BLaER1 treated with 17β-estradiol and CSF1 and Interleukin-3, amounts not matched to agents 10 nM and 100 nM (cell line): ENCODE measurements around the gene TGM1.
A peak's percentile ranks its signal among the peaks of the same experiment; 100 is the strongest.

Experiments
- H3K27ac ChIP-seq, 11 experiments: shearing (Covaris generic); formaldehyde crosslinking; 2 replicates each; pipeline ENCODE4 v1.8.1; 2022
- H3K27me3 ChIP-seq, 11 experiments: shearing (Covaris generic); formaldehyde crosslinking; 2 replicates each; pipeline ENCODE4 v1.8.1; 2022
- H3K36me3 ChIP-seq, 11 experiments: shearing (Covaris generic); formaldehyde crosslinking; 2 replicates each; pipeline ENCODE4 v1.8.1; 2022
- H3K4me1 ChIP-seq, 10 experiments: shearing (Covaris generic); formaldehyde crosslinking; 2 replicates each; pipeline ENCODE4 v1.8.1; 2022
- H3K4me2 ChIP-seq, 11 experiments: shearing (Covaris generic); formaldehyde crosslinking; 2 replicates each; pipeline ENCODE4 v1.8.1; 2022
- H3K4me3 ChIP-seq, 10 experiments: shearing (Covaris generic); formaldehyde crosslinking; 2 replicates each; pipeline ENCODE4 v1.8.1; 2022
- H3K9ac ChIP-seq, 11 experiments: shearing (Covaris generic); formaldehyde crosslinking; 2 replicates each; pipeline ENCODE4 v1.8.1; 2022
- H3K9me3 ChIP-seq, 11 experiments: shearing (Covaris generic); formaldehyde crosslinking; replicated peaks in 1 of 11; 2 replicates each; pipeline ENCODE4 v1.8.1; 2022
- H4K20me1 ChIP-seq, 11 experiments: shearing (Covaris generic); formaldehyde crosslinking; 2 replicates each; pipeline ENCODE4 v1.8.1; 2022
- Cebpa-rat ChIP-seq, 11 experiments: shearing (Covaris generic); IDR thresholded peaks; 2 replicates each; pipeline ENCODE4 v1.8.1; 2022

Gene TGM1

GRCh38 chr14:24261969-24262327 is 1.0 kb downstream of the TGM1 start:
- Histone ChIP-seq H3K9me3 (no peaks in the 10 kb centered on the region), H3K4me3 (no peak overlapping the region), H3K9ac (0 out of 22 replicates have a peak overlapping the region, but pooled peaks of 1 of the 11 experiments have one; percentile 4), H3K27ac (no peak overlapping the region), H3K4me1 (peaks cover 0 to 8% (median 5%) of the 10 kb centered on the region in 10 experiments; a peak in 12 of 20 replicates), H3K36me3 (peaks cover 6 to 80% (median 19%) of the 10 kb centered on the region in 11 experiments; a peak in 16 of 22 replicates), H4K20me1 (peaks cover 0 to 13% (median 0%) of the 10 kb centered on the region in 11 experiments; a peak in 2 of 22 replicates), H3K27me3 (no peaks in the 10 kb centered on the region), H3K4me2 (no peak overlapping the region)
- no peak for TF ChIP-seq Cebpa-rat (IDR thresholded peaks at IDR 0.05)

- Histone ChIP-seq H3K27me3 (no peaks in the 10 kb centered on the region), H3K9ac (0 out of 22 replicates have a peak overlapping the region, but pooled peaks of 1 of the 11 experiments have one; percentile 4), H3K36me3 (peaks cover under 1 to 80% (median 14%) of the 10 kb centered on the region in 11 experiments; a peak in 15 of 22 replicates), H3K9me3 (no peaks in the 10 kb centered on the region), H3K4me1 (peaks cover 0 to 3% (median 0%) of the 10 kb centered on the region in 10 experiments; a peak in 4 of 20 replicates), H3K27ac (no peak overlapping the region), H4K20me1 (peaks cover 0 to 13% (median 0%) of the 10 kb centered on the region in 11 experiments; a peak in 1 of 22 replicates), H3K4me3 (no peak overlapping the region), H3K4me2 (no peak overlapping the region)
- no peak for TF ChIP-seq Cebpa-rat (IDR thresholded peaks at IDR 0.05)
Observed at GRCh38 chr14:24261256-24261968, 1.6 kb downstream of the TGM1 start.

- no peaks in the 10 kb centered on the region for H3K27me3 ChIP-seq
- H3K27ac ChIP-seq = no peak overlapping the region
Observed at GRCh38 chr14:24260780-24261157, 2.2 kb downstream of the TGM1 start.

GRCh38 chr14:24260026-24260779 is 2.8 kb downstream of the TGM1 start:
- no peak overlapping the region for H3K27ac ChIP-seq
- peaks cover 0 to 80% (median 6%) of the 10 kb centered on the region in 11 experiments; a peak in 12 of 22 replicates for H3K36me3 ChIP-seq
- TF ChIP-seq Cebpa-rat (IDR thresholded peaks at IDR 0.05) = no peak
- peaks cover 0 to 13% (median 0%) of the 10 kb centered on the region in 11 experiments; a peak in 1 of 22 replicates for H4K20me1 ChIP-seq
- H3K4me3 ChIP-seq = no peak overlapping the region
- H3K9ac ChIP-seq = no peak overlapping the region
- no peak overlapping the region for H3K4me2 ChIP-seq
- H3K9me3 ChIP-seq = no peaks in the 10 kb centered on the region
- no peaks in the 10 kb centered on the region for H3K4me1 ChIP-seq
- H3K27me3 ChIP-seq = no peaks in the 10 kb centered on the region

More at GRCh38 chr14:24260780-24261157, 2.2 kb downstream of the TGM1 start:
- peaks cover 0 to 80% (median 8%) of the 10 kb centered on the region in 11 experiments; a peak in 10 of 22 replicates for H3K36me3 ChIP-seq
- no peak overlapping the region for H3K9ac ChIP-seq
- H3K4me1 ChIP-seq = no peaks in the 10 kb centered on the region
- H4K20me1 ChIP-seq = peaks cover 0 to 13% (median 0%) of the 10 kb centered on the region in 11 experiments; a peak in 1 of 22 replicates
- no peak overlapping the region for H3K4me2 ChIP-seq
- H3K9me3 ChIP-seq = no peaks in the 10 kb centered on the region
- no peak overlapping the region for H3K4me3 ChIP-seq
- no peak for TF ChIP-seq Cebpa-rat (IDR thresholded peaks at IDR 0.05)

DNA sequence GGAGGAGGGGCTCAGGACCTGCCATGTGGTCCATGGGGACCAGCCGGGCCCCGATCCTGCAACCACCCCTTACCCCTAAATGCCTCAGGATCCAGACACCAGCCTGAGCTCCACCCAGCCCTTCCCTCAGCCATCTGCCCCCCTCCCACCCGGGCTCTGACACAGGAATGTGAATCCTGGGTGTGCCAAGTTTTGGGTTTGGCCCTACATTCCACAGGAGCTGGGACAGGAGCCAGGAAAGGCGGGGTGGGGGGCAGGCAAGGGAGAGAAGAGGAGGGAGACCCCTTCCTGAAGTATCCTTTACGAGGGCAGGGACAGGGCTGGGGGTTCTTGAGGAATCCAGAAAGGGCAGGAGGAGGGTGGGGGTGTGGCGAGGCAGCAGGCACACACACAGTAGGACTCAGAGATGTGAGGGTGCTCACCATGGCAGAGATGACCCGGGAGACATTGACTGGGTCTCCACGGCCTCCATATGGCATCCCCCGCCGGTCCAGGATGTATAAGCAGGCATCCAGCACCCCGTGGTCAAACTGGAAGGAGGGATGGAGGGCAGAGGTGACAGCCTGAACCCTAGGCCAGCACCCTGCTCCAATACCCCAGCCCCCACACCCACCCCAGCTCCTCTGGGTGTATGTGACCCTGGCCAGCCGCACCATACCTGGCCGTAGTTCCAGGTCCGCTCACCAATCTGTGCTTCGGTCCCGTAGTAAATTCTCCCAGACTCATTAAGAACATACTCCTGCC is 3.5 kb downstream of the TGM1 start:
- H3K9me3 ChIP-seq = no peaks in the 10 kb centered on the region
- no peaks in the 10 kb centered on the region for H3K4me1 ChIP-seq
- peaks cover 0 to 13% (median 0%) of the 10 kb centered on the region in 11 experiments; a peak in 1 of 22 replicates for H4K20me1 ChIP-seq
- no peak overlapping the region for H3K9ac ChIP-seq
- H3K4me3 ChIP-seq = no peak overlapping the region
- no peak for TF ChIP-seq Cebpa-rat (IDR thresholded peaks at IDR 0.05)
- H3K4me2 ChIP-seq = no peak overlapping the region
- H3K27ac ChIP-seq = no peak overlapping the region
- peaks cover 0 to 80% (median 11%) of the 10 kb centered on the region in 11 experiments; a peak in 12 of 22 replicates for H3K36me3 ChIP-seq
- no peaks in the 10 kb centered on the region for H3K27me3 ChIP-seq

DNA sequence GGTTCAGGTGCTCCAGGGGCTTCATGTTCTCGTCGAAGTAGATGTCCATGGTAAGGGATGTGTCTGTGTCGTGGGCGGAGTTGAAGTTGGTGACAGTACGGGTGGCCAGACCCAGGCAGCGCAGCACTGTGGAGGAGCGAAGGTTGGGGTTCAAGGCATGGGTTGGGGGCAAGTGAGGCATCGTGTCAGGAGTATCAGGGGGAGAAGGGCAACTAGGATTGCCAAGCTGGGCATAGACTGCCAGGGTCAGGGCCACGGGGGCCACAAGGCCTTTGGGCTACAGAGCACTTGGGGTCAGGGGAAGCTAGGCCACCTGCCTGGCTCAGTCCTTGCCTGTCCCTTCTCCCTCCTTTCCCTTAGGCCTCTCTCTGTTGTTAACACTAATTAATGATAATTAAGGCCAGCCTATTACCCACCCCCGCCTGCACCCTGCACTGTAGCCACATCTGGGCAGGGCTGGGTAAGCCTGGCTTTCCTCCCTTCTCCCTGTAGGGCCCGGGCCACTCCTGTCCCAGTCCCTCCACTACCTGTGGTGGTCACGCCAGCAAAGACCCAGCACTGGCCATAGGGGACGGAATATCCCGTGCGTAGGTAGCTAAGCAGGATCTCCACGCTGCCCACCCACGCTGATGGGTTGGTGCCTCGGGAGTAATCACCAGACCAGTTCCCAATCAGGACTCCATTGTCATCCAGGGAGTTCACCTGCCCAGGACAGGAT is 4.3 kb downstream of the TGM1 start:
- Histone ChIP-seq H3K27me3 (no peaks in the 10 kb centered on the region), H3K9me3 (no peaks in the 10 kb centered on the region), H3K9ac (no peak overlapping the region; a peak in 1 of 22 replicates), H3K4me3 (no peak overlapping the region), H3K4me2 (no peak overlapping the region), H3K27ac (no peak overlapping the region), H4K20me1 (peaks cover 0 to 13% (median 0%) of the 10 kb centered on the region in 11 experiments; a peak in 1 of 22 replicates), H3K4me1 (no peaks in the 10 kb centered on the region), H3K36me3 (peaks cover 0 to 80% (median 18%) of the 10 kb centered on the region in 11 experiments; a peak in 12 of 22 replicates)
- TF ChIP-seq Cebpa-rat (IDR thresholded peaks at IDR 0.05) = no peak

GRCh38 chr14:24258119-24258518 is 4.9 kb downstream of the TGM1 start:
- peaks cover 0 to 81% (median 24%) of the 10 kb centered on the region in 11 experiments; a peak in 12 of 22 replicates for H3K36me3 ChIP-seq
- no peak overlapping the region for H3K9ac ChIP-seq
- no peak overlapping the region for H3K27ac ChIP-seq
- H3K4me2 ChIP-seq = no peak overlapping the region
- H4K20me1 ChIP-seq = peaks cover 0 to 13% (median 0%) of the 10 kb centered on the region in 11 experiments; a peak in 1 of 22 replicates
- H3K9me3 ChIP-seq = no peaks in the 10 kb centered on the region
- no peak for TF ChIP-seq Cebpa-rat (IDR thresholded peaks at IDR 0.05)
- no peaks in the 10 kb centered on the region for H3K27me3 ChIP-seq
- no peak overlapping the region for H3K4me3 ChIP-seq
- H3K4me1 ChIP-seq = no peaks in the 10 kb centered on the region

DNA sequence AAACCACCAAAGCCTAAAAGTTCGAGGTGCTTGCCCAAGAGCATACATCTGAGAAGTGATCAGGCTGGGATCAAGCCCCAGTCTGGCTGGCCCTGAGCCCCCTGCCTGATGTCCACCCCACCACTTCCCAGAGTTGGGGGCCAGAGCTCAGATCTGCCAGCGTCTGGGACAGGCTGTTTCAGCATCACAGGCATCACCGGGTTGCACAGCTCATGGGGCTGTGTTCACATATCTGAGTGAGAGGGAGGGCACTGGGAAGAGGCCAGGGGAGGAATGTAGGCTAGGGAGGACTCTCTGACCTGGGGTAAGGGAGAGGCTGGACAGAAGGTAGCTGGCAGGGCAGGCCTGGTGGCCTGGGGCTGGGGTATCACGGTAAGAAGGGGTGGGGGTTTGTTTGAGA is 6.0 kb downstream of the TGM1 start:
- Histone ChIP-seq H3K4me2 (no peak overlapping the region), H3K9me3 (no peaks in the 10 kb centered on the region), H4K20me1 (peaks cover 0 to under 1% (median 0%) of the 10 kb centered on the region in 11 experiments; a peak in 1 of 22 replicates), H3K27me3 (no peaks in the 10 kb centered on the region), H3K4me1 (peaks cover 0 to 1% (median 0%) of the 10 kb centered on the region in 10 experiments; a peak in 2 of 20 replicates), H3K27ac (no peak overlapping the region), H3K4me3 (no peak overlapping the region), H3K36me3 (peaks cover 0 to 80% (median 28%) of the 10 kb centered on the region in 11 experiments; a peak in 13 of 22 replicates), H3K9ac (0 out of 22 replicates have a peak overlapping the region, but pooled peaks of 2 of the 11 experiments have one; percentile 8 to 13)
- TF ChIP-seq Cebpa-rat (IDR thresholded peaks at IDR 0.05) = no peak
